Astrocyte of the cerebellum (primary cell): ENCODE data around the gene ABCG4.
"Not testable (repeated sequence)": the region's sequence is repeated elsewhere in the genome, so short reads cannot be mapped to it uniquely, and the experiment has no call there.

Source experiments
- DNase-seq: peaks from one replicate; pipeline ENCODE4 v3.0.0-alpha.2; 2011; ENCODE audit warnings: low read depth
- H3K4me3 ChIP-seq: 2 replicates; pipeline ENCODE4 v1.5.1; 2011; ENCODE audit warnings: mild to moderate bottlenecking, low read depth, low read length, moderate library complexity
- in situ Hi-C: cut with HindIII; loops from 2 replicates; pipeline ENCODE4 v1.10.0; 2017; ENCODE audit warnings: low sequenced_read_pairs
- TF ChIP-seq, protein P1 (sequence below): IDR thresholded peaks from 2 replicates; pipeline ENCODE4 v1.5.1; 2012; ENCODE audit warnings: low read length, low read depth, moderate library complexity, mild to moderate bottlenecking; ENCODE audit errors: missing control alignments

The ABCG4 gene

DNA sequence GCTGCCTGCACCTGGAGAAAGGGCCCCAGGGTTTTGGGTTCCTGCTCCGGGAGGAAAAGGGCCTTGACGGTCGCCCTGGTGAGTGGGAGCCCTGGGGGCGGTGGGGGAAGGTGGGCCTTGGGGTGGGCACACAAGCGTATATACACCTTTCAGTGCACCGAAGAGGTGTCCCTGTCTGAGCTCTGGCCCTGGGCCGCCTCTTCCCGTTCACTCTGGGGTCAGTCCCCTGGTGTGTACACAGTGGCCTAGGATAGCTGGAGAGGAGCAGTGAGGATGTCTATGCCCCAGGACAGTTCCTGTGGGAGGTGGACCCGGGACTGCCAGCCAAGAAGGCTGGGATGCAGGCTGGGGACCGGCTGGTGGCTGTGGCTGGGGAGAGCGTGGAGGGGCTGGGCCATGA lies 39.2 kb downstream of the ABCG4 start:
- H3K4me3 ChIP-seq: no peak overlapping the region
- in situ Hi-C loops: no loop called here
- DNase-seq: no peak
- TF ChIP-seq, protein P1, sequence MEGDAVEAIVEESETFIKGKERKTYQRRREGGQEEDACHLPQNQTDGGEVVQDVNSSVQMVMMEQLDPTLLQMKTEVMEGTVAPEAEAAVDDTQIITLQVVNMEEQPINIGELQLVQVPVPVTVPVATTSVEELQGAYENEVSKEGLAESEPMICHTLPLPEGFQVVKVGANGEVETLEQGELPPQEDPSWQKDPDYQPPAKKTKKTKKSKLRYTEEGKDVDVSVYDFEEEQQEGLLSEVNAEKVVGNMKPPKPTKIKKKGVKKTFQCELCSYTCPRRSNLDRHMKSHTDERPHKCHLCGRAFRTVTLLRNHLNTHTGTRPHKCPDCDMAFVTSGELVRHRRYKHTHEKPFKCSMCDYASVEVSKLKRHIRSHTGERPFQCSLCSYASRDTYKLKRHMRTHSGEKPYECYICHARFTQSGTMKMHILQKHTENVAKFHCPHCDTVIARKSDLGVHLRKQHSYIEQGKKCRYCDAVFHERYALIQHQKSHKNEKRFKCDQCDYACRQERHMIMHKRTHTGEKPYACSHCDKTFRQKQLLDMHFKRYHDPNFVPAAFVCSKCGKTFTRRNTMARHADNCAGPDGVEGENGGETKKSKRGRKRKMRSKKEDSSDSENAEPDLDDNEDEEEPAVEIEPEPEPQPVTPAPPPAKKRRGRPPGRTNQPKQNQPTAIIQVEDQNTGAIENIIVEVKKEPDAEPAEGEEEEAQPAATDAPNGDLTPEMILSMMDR: no peak

DNA sequence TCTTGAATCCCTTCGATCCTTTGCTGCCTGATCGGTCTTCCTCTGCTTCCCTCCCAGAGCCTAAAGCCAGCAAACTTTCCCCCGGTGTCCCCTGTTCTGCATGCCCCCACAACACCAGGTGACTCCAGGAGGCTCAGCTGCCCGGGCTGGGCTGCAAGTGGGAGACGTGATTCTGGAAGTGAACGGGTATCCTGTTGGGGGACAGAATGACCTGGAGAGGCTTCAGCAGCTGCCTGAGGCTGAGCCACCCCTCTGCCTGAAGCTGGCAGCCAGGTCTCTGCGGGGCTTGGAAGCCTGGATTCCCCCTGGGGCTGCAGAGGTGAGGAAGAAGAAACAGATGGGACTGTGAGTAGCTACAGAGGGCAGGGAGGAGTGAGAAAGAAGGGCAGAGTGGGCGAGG lies 40.0 kb downstream of the ABCG4 start:
- H3K4me3 ChIP-seq: no peak overlapping the region
- no peak for DNase-seq
- TF ChIP-seq, protein P1: no peak
- in situ Hi-C loops: no loop called here

DNA sequence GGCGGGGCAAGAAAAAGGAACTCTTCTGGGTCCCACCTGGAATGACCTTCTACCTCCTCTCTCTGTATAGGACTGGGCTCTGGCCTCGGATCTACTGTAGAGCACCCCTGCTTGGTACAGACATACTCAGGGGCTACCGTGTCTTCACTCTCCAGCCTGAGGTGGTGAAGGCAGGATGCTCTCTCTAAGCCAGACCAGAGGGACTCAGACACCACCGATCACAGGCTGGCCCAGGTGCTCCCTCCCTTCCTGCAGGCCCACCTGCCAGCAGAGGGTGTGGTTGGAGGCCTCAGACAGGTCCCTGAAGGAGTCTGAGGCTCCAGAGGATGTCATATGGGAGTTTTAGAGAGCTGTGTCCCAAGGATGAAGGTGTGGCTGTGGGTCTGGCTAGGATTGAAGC lies 40.5 kb downstream of the ABCG4 start:
- TF ChIP-seq, protein P1: no peak

GRCh38 chr11:119190531-119190930 lies 41.7 kb downstream of the ABCG4 start:
- in situ Hi-C loops: loop anchor here (5.0 to 10.0 kb wide), 2 partner anchors 56 to 97 kb away; no protein-coding TSS in a partner anchor
- TF ChIP-seq, protein P1: no peak
- no peak for DNase-seq
- H3K4me3 ChIP-seq: no peak overlapping the region

More for the DNA sequence above, 40.5 kb downstream of the ABCG4 start:
- DNase-seq: no peak
- in situ Hi-C loops: no loop called here
- no peak overlapping the region for H3K4me3 ChIP-seq

- not testable (repeated sequence) for H3K4me3 ChIP-seq, DNase-seq
- in situ Hi-C loops: loop anchor here (5.0 to 10.0 kb wide), 2 partner anchors 56 to 96 kb away; no protein-coding TSS in a partner anchor
Observed at GRCh38 chr11:119191265-119191664, 42.4 kb downstream of the ABCG4 start.

- no peak overlapping the region for H3K4me3 ChIP-seq
- no peak for DNase-seq
- in situ Hi-C loops: loop anchor here (5.0 to 10.0 kb wide), 2 partner anchors 57 to 95 kb away; no protein-coding TSS in a partner anchor
- TF ChIP-seq, protein P1: no peak
Observed at GRCh38 chr11:119192111-119192510, 43.3 kb downstream of the ABCG4 start.

GRCh38 chr11:119193001-119193400 lies 44.1 kb downstream of the ABCG4 start:
- in situ Hi-C loops: loop anchor here (5.0 to 10.0 kb wide), 2 partner anchors 58 to 94 kb away; no protein-coding TSS in a partner anchor
- TF ChIP-seq, protein P1: no peak
- DNase-seq: no peak
- H3K4me3 ChIP-seq: no peak overlapping the region
